Naive thymus-derived CD8-positive, alpha-beta T cell (primary cell): ENCODE measurements around the gene OR1M1. TPM values are rescaled to one million over a fixed set of nuclear protein-coding genes. Genes with fewer than 3 reads are reported as not detected.

Experiments
- polyA plus RNA-seq, 3 donors: library from polyadenylated mRNA; unstranded; fragments of 300-500 nt; fragmentation: Illumina TruSeq; gene quantifications; one replicate each; pipeline ENCODE4 v1.2.3, GENCODE V29; 2021
- total RNA-seq, 8 experiments: library from RNA in 2 of 8; stranded (reverse) in 2 of 8; gene quantifications; one replicate each; pipeline ENCODE4 v1.2.3 and lab custom pipeline; 2021 to 2026

Gene OR1M1
- total and polyA plus RNA-seq, 5 experiments from 2014 or later = not detected

Other genes with a start within 250 kb of the OR1M1 start
- gene MUC16, start 76.7 kb upstream of the OR1M1 start, total RNA-seq = not detected
- not detected for gene MUC16, start 76.7 kb upstream of the OR1M1 start, polyA plus RNA-seq
- not detected for gene OR7G2, start 20.4 kb downstream of the OR1M1 start, total RNA-seq
- not detected for gene OR7G2, start 20.4 kb downstream of the OR1M1 start, polyA plus RNA-seq
- gene OR7G1, start 28.7 kb downstream of the OR1M1 start, total RNA-seq = not detected
- gene OR7G1, start 28.7 kb downstream of the OR1M1 start, polyA plus RNA-seq = not detected
- not detected for gene OR7G3, start 39.9 kb downstream of the OR1M1 start, total RNA-seq
- gene OR7G3, start 39.9 kb downstream of the OR1M1 start, polyA plus RNA-seq = not detected
- 10 to 100 TPM; 56.5 to 67.4 TPM for gene ZNF317, start 53.3 kb downstream of the OR1M1 start, total RNA-seq
- gene ZNF317, start 53.3 kb downstream of the OR1M1 start, polyA plus RNA-seq = 10 to 100 TPM; 26.0 to 56.4 (median 31.9) TPM
- gene OR7D2, start 91.9 kb downstream of the OR1M1 start, total RNA-seq = under 1 TPM in 1 of 2 experiments, not detected in 1; 0.11 TPM
- gene OR7D2, start 91.9 kb downstream of the OR1M1 start, polyA plus RNA-seq = not detected
- gene OR7D4, start 132.5 kb downstream of the OR1M1 start, total RNA-seq = not detected
- not detected for gene OR7D4, start 132.5 kb downstream of the OR1M1 start, polyA plus RNA-seq
- gene OR7E24, start 163.9 kb downstream of the OR1M1 start, total RNA-seq = not detected
- not detected for gene OR7E24, start 163.9 kb downstream of the OR1M1 start, polyA plus RNA-seq
- gene ZNF699, start 222.8 kb downstream of the OR1M1 start, total RNA-seq = 10 to 100 TPM; 20.6 to 23.1 TPM
- gene ZNF699, start 222.8 kb downstream of the OR1M1 start, polyA plus RNA-seq = 10 to 100 TPM in 1 of 3 donors, 1 to 10 TPM in 2; 6.9 to 30.0 (median 8.8) TPM
- gene ZNF559, start 237.1 kb downstream of the OR1M1 start, total RNA-seq = 10 to 100 TPM; 65.4 to 66.0 TPM
- gene ZNF559, start 237.1 kb downstream of the OR1M1 start, polyA plus RNA-seq = 10 to 100 TPM; 37.2 to 55.4 (median 45.1) TPM